Activated CD4-positive, alpha-beta T cell treated with anti-CD3 and anti-CD28 coated beads, Interleukin-2, amount 50 U/mL, for 1 hour (primary cell): ENCODE results near the gene PRDM1.

ENCODE experiments used
- DNase-seq: peaks from one replicate; pipeline ENCODE4 v3.0.0-alpha.2; 2020

The PRDM1 gene

DNA sequence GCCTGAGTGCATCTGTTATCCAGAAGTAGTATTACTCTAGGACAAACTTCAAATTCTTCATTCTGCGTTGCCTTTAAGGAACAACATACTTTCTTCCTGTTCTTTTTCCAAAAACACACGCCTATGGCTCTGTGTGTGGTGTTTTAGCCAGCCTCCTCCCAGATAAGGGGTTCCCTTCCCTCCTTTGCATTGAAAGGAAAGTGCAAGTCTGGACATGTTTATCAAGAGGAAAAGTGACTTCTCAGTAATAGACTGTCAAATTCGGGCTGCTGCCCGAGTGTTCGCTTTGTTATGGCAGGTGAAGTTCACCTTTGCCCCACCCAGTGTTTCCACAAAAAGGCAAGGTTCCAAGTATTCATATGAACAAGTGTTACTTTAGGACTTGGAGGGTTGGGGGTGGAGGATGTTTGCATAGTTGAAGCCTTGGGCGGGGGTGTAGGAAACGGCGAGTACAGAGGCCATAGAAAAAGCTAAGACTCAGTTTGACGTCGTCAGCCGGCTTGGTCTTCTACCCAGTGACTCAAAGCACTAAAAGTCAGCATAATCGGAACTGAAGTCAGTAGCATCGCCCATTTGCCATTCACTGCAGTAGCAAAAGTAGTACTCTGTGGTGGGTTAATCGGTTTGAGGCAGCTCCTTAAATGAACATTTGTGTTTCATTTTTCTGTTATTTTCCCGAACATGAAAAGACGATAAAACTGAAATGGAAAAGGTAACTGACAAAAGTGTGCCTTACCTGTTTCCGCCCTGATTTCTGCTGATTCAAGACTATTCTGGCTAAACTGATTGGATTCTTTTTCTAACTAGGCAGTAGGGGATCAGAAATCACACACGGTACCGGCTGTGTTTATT, 12.5 kb downstream of the PRDM1 start:
- peak; percentile 67 for DNase-seq

DNA sequence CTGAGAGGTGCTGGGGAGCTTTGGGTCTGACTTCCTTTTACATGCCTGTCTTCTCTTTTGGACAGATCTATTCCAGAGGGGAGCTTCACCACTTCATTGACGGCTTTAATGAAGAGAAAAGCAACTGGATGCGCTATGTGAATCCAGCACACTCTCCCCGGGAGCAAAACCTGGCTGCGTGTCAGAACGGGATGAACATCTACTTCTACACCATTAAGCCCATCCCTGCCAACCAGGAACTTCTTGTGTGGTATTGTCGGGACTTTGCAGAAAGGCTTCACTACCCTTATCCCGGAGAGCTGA, 13.1 kb downstream of the PRDM1 start:
- no peak for DNase-seq

DNA sequence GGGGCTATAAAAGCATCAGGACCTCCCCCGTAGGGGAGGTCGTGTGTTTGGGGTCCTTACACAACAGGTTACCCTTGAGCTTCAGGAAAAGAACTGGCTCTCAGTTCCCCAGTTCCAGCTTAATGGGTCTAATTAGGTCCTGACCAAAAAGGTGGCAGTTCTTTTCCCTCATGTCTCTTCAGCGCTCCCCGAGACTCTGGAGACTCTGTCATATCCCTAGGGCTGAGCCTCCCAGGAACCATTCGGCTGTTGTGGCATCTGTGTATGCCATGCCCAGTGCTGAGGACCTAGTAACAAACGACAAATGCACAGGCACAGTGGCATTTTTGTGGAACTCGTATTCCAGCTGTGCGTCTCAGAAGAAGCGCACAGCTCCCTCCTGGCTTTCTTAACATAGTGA, 14.6 kb downstream of the PRDM1 start:
- DNase-seq, result no peak

DNA sequence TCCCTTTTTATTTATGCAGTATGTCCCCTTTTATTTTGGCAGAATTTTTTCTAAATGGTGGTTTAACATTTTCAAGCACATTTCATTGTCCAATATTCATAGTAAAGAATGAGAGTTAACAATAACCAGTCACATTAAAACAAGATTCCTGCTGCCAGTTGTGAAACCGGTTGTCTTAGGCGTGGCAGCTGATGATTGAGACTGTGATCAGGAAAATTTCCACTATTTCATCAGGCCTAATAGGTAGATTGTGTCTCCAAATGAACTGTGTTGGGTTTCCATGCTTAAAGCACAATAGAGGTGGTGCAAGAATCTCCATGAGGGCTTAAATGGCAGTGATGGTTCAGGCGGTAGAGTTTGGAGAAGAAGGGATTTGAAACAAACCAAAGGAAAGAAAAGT, 15.3 kb downstream of the PRDM1 start:
- no peak for DNase-seq

DNA sequence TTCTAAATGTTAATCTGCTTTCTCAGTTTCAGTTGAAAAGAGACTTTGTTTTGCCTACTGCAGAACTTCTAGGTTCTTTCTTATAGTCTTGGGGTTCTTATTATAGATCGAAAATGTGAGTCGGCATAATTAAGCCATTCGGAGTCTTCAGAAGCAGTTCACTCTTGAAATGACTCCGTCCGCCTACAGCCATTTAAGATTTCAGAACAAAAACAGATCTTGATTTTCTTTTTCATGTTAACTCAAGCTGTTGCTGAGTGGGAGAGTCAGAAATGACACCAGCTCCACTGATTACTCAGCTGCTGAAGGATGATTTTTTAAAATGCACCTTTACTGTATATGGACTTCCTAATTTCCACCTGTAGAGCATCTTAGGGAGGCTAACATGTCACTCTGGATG, 15.9 kb downstream of the PRDM1 start:
- no peak for DNase-seq

DNA sequence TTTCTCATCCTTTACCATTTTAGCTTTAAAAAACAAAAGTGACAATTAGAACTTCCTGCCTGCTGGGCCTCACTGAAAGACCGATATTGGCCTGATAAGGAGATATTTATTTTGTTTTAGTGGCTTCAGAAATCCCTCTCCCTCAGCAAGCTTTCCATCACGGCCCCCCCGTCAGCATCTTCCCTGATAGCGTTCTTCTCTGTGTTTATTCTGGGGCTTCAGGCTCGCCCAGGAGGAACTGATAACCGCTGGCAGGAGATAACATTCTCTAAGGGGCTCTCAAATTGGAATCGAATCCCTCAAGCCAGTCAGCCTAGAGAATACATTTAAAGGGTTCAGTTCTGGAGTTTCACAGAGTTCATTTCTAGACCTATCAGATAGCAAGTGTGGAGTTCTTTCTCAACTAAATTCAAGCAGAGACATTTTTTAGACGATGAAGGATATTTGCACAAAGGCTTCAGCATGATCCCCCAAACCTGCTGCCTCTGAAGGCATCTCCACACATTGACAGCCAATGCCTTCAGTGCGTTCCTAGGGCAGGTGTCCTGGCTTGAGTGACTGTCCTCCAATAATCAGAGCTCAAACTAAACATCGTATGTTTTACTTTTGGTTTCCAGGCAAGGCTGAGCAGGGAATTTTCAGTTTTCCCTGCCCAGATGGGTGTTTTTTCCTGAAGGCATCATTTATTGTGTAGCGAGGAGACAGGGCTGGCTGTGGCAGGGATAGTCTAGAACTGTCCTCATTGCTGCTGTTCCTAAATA, 17.0 kb downstream of the PRDM1 start:
- no peak for DNase-seq

DNA sequence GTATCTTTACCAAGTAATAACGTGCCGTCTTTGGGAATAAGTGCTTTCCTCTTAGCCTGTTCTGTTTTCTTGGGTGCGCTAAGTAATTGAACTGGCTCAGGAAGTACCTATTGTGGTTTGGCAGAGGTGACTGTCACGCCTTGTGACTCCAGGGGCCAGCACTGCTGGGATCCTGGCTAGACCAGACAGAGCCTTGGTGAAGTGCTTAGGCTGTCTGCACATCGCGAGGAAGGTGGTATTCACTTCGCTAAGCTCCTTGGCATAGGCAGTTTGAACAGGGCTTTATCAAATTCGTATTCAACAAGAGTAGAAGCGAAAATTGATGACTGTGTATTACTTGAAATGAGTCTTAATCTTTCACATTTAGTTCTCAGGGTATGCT, 17.6 kb downstream of the PRDM1 start:
- peak; percentile 42 for DNase-seq

DNA sequence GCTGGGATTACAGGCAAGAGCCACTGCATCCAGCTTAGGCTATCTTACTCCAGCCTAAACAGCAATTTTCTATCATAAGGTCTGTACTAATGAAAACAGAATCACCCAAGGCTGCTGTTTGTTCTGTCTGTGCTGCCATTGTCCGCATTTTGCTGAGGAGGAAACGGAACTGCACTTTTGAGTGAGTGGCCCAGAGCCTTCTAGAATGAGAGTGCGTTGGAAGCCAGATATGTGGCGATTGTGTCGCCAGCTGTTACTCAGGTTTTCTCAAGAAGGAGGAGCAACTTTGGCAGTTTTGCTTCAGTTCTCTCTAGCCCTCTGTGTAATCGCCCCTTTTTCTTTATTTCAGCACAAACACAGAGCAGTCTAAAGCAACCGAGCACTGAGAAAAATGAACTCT, 18.3 kb downstream of the PRDM1 start:
- DNase-seq, result no peak

DNA sequence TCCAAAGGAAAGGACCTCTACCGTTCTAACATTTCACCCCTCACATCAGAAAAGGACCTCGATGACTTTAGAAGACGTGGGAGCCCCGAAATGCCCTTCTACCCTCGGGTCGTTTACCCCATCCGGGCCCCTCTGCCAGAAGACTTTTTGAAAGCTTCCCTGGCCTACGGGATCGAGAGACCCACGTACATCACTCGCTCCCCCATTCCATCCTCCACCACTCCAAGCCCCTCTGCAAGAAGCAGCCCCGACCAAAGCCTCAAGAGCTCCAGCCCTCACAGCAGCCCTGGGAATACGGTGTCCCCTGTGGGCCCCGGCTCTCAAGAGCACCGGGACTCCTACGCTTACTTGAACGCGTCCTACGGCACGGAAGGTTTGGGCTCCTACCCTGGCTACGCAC, 18.8 kb downstream of the PRDM1 start:
- no peak for DNase-seq

DNA sequence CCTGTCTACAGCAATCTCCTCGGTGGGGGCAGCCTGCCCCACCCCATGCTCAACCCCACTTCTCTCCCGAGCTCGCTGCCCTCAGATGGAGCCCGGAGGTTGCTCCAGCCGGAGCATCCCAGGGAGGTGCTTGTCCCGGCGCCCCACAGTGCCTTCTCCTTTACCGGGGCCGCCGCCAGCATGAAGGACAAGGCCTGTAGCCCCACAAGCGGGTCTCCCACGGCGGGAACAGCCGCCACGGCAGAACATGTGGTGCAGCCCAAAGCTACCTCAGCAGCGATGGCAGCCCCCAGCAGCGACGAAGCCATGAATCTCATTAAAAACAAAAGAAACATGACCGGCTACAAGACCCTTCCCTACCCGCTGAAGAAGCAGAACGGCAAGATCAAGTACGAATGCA, 19.4 kb downstream of the PRDM1 start:
- DNase-seq, result no peak

DNA sequence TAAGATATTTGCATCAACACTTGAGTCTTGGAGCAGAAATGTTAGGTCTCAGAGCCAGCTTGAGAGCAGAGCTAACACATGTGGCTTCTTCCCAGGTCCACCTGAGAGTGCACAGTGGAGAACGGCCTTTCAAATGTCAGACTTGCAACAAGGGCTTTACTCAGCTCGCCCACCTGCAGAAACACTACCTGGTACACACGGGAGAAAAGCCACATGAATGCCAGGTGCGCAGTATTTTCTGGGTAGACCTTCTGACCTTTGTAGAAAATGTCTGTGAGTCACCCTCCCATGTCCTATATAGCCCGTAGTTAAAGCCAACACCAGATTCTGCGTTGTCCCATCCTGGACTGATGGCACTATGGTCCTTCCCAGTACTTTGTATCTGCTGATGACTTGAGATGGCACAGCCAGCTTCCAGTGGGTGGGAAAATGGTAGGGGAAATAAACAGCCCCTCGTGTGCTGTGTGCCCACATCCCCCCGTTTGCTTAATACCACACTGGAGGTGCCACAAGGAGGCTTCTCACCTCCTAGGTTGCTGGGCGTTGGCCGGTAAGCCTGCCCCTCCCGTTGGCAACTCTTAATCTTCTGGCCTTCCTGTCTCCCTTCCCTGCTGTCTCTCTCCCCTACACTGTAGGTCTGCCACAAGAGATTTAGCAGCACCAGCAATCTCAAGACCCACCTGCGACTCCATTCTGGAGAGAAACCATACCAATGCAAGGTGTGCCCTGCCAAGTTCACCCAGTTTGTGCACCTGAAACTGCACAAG, 20.3 kb downstream of the PRDM1 start:
- DNase-seq, result no peak

DNA sequence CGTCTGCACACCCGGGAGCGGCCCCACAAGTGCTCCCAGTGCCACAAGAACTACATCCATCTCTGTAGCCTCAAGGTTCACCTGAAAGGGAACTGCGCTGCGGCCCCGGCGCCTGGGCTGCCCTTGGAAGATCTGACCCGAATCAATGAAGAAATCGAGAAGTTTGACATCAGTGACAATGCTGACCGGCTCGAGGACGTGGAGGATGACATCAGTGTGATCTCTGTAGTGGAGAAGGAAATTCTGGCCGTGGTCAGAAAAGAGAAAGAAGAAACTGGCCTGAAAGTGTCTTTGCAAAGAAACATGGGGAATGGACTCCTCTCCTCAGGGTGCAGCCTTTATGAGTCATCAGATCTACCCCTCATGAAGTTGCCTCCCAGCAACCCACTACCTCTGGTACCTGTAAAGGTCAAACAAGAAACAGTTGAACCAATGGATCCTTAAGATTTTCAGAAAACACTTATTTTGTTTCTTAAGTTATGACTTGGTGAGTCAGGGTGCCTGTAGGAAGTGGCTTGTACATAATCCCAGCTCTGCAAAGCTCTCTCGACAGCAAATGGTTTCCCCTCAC, 21.0 kb downstream of the PRDM1 start:
- DNase-seq, result no peak

DNA sequence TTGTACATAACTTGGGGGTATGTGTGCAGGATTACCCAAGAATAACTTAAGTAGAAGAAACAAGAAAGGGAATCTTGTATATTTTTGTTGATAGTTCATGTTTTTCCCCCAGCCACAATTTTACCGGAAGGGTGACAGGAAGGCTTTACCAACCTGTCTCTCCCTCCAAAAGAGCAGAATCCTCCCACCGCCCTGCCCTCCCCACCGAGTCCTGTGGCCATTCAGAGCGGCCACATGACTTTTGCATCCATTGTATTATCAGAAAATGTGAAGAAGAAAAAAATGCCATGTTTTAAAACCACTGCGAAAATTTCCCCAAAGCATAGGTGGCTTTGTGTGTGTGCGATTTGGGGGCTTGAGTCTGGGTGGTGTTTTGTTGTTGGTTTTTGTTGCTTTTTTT, 22.0 kb downstream of the PRDM1 start:
- no peak for DNase-seq

DNA sequence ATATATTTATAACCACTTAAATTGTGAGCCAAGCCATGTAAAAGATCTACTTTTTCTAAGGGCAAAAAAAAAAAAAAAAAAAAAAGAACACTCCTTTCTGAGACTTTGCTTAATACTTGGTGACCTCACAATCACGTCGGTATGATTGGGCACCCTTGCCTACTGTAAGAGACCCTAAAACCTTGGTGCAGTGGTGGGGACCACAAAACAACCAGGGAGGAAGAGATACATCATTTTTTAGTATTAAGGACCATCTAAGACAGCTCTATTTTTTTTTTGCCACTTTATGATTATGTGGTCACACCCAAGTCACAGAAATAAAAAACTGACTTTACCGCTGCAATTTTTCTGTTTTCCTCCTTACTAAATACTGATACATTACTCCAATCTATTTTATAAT, 22.9 kb downstream of the PRDM1 start:
- DNase-seq, result no peak

DNA sequence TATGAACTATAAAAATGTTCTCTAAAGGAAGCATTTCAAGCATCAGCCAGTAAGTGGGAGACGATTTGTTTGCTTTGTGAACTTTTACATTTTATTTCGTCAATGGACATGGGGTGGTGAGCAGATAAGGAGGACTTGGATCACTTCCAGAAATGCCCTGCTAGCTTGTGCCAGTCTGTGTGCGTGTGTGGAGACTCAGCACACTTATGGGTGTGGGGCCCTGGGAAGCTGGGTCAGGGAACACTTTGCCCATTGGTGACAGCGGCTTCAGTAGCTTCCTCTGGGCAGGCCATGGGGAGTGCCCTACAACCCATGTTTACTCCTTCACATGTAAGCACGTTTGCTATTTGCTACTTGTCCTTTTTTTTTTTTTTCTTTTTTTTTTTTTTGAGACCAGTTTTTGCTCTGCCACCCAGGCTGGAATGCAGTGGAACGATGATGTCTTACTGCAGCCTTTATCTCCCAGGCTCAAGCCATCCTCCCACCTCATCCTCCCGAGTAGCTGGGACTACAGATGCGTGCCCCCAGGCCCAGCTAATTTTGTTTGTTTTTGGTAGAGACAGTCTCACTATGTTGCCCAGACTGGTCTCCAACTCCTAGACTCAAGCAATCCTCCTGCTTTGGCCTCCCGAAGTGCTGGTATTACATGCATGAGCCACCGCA, 24.2 kb downstream of the PRDM1 start:
- no peak for DNase-seq

DNA sequence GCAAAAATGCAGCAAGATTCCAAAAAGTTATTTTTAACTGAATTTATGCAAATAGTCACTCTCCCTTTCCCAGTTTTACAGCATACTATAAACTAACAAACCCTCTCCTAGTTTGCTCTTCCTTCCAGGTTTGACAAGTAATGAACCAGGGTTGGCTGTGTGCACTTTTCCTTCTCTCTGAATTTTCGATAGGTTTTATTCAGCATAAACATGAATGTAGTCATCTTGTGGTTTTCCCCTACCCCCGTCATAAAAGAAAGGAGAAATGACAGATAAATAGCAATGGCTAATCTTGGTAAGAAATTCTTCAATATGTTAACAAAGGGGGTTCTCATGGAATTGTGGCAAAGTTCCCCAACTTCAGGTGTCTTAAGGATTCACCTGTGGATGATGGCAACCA, 26.3 kb downstream of the PRDM1 start:
- DNase-seq, result no peak

DNA sequence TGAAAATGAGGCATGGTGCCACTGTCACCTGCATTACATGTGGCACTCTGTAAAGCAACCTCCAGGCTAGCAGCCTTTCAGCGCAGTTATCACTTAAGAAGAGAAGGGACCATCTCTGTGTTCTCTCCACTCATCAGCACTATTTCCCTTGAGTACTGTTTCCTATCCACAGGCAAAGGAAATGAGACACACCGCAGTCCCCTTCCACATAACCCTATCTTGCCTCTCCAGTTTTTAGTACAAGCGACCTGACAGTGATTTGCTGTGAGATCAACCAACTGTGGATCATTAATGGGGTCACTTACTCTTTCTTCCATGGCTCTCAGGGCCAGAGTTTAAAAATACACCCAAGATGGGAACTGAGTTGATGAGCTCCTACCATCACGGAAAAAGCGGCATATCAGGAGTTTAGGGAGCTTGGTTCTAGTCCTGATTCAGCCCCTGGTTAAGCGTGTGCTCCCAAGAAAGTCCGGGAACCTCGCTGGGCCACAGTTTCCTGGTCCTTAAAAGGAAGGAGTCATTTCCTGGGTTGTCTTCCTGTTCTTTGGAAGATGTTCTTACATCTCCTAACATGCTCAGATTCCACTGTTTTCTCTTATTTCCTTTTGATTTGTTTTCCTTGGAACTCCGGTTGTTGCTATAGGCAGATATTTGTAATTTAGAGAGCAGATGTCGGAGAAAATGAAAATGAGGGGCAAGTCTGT, 27.3 kb downstream of the PRDM1 start:
- DNase-seq, result no peak

DNA sequence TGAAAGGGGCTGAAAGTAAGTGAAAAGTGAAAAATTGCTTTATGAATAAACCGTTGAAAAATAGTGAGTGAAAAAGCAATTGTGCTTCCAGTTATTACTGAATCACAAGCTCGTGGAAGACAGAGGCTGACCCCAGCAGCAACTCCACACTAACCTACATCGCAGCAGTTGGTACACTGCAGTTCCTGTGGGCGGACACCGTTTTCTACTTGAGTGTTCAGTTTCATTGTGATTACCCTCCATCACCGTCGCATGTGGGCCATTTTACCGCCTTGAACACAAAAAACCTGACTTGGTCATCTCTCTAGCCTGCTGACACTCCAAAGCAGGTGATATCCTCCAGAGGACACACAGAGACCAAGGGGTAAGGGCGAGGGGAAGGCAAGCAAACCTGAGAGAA, 28.4 kb downstream of the PRDM1 start:
- peak; percentile 22 for DNase-seq

DNA sequence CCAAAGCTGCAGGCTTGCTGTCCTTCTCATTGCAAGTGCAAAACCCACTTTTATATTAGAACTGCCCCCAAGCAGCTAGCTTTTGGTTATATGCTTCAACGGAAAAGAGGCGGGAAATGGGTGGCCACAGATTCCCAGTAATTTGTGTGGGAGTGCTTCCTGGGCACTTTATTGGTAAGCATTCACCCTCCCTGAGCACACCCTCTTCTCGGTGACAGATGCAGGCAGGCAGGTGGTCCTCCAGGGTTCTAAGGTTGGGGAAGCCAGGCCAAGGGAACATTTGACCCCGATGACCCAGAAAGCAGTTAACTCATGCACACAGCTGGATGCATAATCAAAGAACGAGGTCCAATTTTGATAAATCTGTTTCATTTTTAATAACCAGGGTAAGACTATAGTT, 29.1 kb downstream of the PRDM1 start:
- no peak for DNase-seq

DNA sequence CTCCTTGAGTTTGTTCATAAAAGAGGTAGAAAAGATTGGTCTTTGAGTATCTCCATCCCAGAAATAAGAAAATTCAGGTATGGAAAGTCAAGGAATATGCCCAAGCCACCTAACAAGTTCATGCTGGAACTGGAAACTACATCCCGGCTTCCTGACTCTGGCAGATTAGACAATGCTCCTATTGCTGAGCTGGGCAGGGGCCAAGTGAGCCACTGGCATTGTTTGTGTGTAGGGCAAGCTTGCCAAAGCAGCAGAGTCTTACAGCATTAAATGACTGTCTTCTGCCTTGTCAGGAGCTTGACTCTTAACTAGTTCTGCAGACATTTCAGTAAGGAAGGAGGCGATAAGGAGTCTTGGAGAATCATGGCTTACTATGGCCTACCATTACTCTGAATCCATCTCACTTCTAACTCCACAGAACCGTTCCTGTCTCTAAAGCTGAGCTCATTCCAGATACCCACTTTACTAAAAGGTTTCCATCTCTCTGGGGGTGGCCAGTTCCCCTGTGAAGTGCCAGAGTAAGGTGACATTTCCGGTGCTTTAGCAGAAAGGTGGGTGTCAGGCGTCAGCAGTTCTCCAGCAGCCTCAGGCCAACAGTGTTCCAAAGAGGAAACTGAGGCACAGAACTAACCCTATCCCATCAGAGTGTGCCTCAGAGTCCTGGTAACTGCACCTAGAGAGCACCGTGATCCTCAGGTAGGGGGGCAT, 30.1 kb downstream of the PRDM1 start:
- no peak for DNase-seq

DNA sequence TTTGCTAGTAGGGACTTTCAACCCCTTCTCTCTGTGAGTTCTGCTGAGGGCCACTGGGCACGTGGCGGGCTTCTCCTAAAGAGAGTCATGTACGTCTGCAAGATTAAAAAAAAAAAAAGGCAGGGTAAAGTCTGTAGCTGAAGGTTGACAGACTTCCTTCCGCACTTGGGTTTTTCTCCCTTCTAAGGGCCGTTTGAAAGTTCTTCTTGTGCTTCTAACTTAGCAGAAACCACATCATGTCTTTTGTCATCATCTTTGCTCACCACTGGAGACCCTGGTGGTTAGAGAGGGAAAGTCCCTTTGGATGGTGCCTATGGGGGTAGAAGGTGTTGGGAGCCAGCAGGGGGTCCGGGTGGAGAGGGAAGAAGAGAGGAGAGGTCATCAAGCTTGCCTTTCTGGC, 31.4 kb downstream of the PRDM1 start:
- DNase-seq, result peak; percentile 62
